ENCODE data around the gene TMPRSS4. TPM values are rescaled to one million over a fixed set of nuclear protein-coding genes. Genes with fewer than 3 reads are reported as not detected.

TMPRSS4 gene
- total and polyA plus RNA-seq, 2 of the 13 experiments (the other 11 are each of a cell fraction or from before 2014, with no cell fraction given) = 0.32 TPM; not detected in 1

- TF ChIP-seq, protein P1, sequence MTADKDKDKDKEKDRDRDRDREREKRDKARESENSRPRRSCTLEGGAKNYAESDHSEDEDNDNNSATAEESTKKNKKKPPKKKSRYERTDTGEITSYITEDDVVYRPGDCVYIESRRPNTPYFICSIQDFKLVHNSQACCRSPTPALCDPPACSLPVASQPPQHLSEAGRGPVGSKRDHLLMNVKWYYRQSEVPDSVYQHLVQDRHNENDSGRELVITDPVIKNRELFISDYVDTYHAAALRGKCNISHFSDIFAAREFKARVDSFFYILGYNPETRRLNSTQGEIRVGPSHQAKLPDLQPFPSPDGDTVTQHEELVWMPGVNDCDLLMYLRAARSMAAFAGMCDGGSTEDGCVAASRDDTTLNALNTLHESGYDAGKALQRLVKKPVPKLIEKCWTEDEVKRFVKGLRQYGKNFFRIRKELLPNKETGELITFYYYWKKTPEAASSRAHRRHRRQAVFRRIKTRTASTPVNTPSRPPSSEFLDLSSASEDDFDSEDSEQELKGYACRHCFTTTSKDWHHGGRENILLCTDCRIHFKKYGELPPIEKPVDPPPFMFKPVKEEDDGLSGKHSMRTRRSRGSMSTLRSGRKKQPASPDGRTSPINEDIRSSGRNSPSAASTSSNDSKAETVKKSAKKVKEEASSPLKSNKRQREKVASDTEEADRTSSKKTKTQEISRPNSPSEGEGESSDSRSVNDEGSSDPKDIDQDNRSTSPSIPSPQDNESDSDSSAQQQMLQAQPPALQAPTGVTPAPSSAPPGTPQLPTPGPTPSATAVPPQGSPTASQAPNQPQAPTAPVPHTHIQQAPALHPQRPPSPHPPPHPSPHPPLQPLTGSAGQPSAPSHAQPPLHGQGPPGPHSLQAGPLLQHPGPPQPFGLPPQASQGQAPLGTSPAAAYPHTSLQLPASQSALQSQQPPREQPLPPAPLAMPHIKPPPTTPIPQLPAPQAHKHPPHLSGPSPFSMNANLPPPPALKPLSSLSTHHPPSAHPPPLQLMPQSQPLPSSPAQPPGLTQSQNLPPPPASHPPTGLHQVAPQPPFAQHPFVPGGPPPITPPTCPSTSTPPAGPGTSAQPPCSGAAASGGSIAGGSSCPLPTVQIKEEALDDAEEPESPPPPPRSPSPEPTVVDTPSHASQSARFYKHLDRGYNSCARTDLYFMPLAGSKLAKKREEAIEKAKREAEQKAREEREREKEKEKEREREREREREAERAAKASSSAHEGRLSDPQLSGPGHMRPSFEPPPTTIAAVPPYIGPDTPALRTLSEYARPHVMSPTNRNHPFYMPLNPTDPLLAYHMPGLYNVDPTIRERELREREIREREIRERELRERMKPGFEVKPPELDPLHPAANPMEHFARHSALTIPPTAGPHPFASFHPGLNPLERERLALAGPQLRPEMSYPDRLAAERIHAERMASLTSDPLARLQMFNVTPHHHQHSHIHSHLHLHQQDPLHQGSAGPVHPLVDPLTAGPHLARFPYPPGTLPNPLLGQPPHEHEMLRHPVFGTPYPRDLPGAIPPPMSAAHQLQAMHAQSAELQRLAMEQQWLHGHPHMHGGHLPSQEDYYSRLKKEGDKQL (CRISPR knock-in tag; IDR thresholded peaks at IDR 0.05; ENCODE audit: low read depth) = peak; percentile 49; the same call in 1 of the 2 replicates
- no peak for TF ChIP-seq NFATC3 (CRISPR knock-in tag; IDR thresholded peaks at IDR 0.05)
- TF ChIP-seq ARHGAP35 (CRISPR knock-in tag; IDR thresholded peaks at IDR 0.05; ENCODE audit: borderline replicate concordance) = no peak
- TF ChIP-seq ZNF558 (CRISPR knock-in tag; IDR thresholded peaks at IDR 0.05; ENCODE audit: borderline replicate concordance) = no peak
- TF ChIP-seq NONO (IDR thresholded peaks at IDR 0.05) = no peak
- peak; percentile 66; the same call in 1 of the 2 replicates for TF ChIP-seq NONO (CRISPR knock-in tag; conservative IDR thresholded peaks at IDR 0.05)
- no peak for TF ChIP-seq ZNF552 (CRISPR knock-in tag; IDR thresholded peaks at IDR 0.05; ENCODE audit: borderline replicate concordance)
- TF ChIP-seq FOXM1 (CRISPR knock-in tag; IDR thresholded peaks at IDR 0.05) = no peak
- TF ChIP-seq ZNF253 (CRISPR knock-in tag; IDR thresholded peaks at IDR 0.05; ENCODE audit: borderline replicate concordance) = no peak
- TF ChIP-seq, protein P2, sequence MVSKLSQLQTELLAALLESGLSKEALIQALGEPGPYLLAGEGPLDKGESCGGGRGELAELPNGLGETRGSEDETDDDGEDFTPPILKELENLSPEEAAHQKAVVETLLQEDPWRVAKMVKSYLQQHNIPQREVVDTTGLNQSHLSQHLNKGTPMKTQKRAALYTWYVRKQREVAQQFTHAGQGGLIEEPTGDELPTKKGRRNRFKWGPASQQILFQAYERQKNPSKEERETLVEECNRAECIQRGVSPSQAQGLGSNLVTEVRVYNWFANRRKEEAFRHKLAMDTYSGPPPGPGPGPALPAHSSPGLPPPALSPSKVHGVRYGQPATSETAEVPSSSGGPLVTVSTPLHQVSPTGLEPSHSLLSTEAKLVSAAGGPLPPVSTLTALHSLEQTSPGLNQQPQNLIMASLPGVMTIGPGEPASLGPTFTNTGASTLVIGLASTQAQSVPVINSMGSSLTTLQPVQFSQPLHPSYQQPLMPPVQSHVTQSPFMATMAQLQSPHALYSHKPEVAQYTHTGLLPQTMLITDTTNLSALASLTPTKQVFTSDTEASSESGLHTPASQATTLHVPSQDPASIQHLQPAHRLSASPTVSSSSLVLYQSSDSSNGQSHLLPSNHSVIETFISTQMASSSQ (IDR thresholded peaks at IDR 0.05; ENCODE audit: low read depth) = 0 out of 2 replicates have a peak, but pooled peaks have one; percentile 19
- TF ChIP-seq, protein P2 (CRISPR knock-in tag; IDR thresholded peaks at IDR 0.05; ENCODE audit: borderline replicate concordance) = no peak; the same call in 1 of the 2 replicates
- TF ChIP-seq ZNF589 (CRISPR knock-in tag; conservative IDR thresholded peaks at IDR 0.05) = no peak
- TF ChIP-seq ZNF138 (CRISPR knock-in tag; IDR thresholded peaks at IDR 0.05; ENCODE audit: low read depth) = no peak
- no peak; the same call in 1 of the 2 replicates for TF ChIP-seq ZNF124 (CRISPR knock-in tag; IDR thresholded peaks at IDR 0.05)
- TF ChIP-seq, protein P3, sequence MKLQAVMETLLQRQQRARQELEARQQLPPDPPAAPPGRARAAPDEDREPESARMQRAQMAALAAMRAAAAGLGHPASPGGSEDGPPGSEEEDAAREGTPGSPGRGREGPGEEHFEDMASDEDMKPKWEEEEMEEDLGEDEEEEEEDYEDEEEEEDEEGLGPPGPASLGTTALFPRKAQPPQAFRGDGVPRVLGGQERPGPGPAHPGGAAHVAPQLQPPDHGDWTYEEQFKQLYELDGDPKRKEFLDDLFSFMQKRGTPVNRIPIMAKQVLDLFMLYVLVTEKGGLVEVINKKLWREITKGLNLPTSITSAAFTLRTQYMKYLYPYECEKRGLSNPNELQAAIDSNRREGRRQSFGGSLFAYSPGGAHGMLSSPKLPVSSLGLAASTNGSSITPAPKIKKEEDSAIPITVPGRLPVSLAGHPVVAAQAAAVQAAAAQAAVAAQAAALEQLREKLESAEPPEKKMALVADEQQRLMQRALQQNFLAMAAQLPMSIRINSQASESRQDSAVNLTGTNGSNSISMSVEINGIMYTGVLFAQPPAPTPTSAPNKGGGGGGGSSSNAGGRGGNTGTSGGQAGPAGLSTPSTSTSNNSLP (IDR thresholded peaks at IDR 0.05; ENCODE audit: low read depth, low read length) = no peak
- TF ChIP-seq KDM5A (IDR thresholded peaks at IDR 0.05; ENCODE audit: borderline replicate concordance, low read length) = no peak
- no peak for TF ChIP-seq ZNF788 (CRISPR knock-in tag; IDR thresholded peaks at IDR 0.05; ENCODE audit: borderline replicate concordance)
These were observed 19.1 kb downstream of the TMPRSS4 start (continued) for GRCh38 chr11:118095967-118096367.

Measured in HepG2 (cell line).